Stimulated activated CD4-positive, alpha-beta T cell treated with anti-CD3 and anti-CD28 coated beads, Interleukin-1b, Interleukin-23, amount 100 ng/mL, for 4 hours (primary cell): ENCODE data around the gene NUP133.
"Not testable (repeated sequence)": the region's sequence is repeated elsewhere in the genome, so short reads cannot be mapped to it uniquely, and the experiment has no call there.

ENCODE experiments used
- DNase-seq, 2 donors: peaks; one replicate each; pipeline ENCODE4 v3.0.0-alpha.2; 2020; ENCODE audit warnings: low read depth in 2 of 2

NUP133 gene

DNA sequence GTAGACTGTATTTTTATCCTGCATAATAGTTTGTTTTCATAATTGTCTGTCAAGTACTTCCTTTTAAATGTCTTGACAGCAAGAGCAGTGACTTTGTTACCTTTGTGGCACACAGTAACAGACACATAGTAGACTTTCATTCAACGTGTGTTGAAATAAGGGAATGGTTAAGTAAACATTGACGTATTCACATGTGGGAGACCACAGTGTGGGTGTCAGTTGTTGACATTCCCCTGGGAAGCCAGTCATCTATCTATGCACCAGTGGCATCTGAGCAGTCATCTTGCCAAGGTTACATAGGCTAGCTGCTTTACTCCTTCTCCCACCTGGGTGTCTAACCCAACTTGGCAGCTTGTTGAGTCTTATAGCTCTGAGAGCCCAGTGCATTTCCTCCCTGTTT lies 1.4 kb upstream of the NUP133 start:
- no peak for DNase-seq

GRCh38 chr1:229508823-229509337 lies 739 bp upstream of the NUP133 start:
- no peak for DNase-seq

- no peak for DNase-seq
Observed at GRCh38 chr1:229507502-229507901, 639 bp downstream of the NUP133 start.

DNA sequence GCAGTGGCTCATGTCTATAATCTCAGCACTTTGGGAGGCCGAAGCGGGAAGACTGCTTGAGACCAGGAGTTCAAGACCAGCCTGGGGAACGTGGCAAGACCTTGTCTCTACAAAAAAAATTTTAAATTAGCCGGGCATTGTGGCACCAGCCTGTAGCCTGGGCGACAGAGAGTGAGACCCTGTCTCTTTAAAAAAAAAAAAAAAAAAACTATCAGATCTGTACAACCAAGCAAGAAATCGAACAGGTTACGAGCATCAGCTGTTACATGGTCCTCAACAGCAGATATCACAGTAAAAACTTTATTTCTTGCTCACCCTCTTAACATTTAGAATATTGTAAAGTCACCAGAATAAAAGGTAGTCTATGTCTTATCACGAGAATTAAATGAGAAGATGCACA lies 1.5 kb downstream of the NUP133 start:
- DNase-seq, result no peak

DNA sequence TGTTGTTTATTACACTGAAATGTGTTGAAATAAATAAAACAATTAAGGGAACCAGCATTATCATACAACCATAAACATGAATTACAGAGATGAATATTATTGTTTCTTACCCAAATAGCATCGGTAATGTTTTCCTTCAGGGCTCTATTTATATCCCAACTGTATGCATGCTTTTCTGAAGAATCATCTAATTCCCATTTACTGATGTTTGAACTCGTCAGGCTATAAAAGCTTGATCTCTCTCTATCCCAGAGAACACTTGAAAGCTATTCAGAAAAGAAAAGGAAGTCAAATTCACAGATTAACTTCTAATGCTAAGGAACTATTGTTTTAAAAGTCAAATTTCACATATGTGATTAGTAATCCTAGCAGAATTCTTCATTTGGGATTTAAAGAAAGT lies 12.4 kb downstream of the NUP133 start:
- DNase-seq, result no peak

- no peak for DNase-seq
Observed at GRCh38 chr1:229487181-229487580, 21.0 kb downstream of the NUP133 start.

- no peak for DNase-seq
Observed at GRCh38 chr1:229485318-229485717, 22.8 kb downstream of the NUP133 start.

GRCh38 chr1:229482511-229482910 lies 25.6 kb downstream of the NUP133 start:
- no peak for DNase-seq

- no peak for DNase-seq
Observed at GRCh38 chr1:229480495-229480894, 27.6 kb downstream of the NUP133 start.

DNA sequence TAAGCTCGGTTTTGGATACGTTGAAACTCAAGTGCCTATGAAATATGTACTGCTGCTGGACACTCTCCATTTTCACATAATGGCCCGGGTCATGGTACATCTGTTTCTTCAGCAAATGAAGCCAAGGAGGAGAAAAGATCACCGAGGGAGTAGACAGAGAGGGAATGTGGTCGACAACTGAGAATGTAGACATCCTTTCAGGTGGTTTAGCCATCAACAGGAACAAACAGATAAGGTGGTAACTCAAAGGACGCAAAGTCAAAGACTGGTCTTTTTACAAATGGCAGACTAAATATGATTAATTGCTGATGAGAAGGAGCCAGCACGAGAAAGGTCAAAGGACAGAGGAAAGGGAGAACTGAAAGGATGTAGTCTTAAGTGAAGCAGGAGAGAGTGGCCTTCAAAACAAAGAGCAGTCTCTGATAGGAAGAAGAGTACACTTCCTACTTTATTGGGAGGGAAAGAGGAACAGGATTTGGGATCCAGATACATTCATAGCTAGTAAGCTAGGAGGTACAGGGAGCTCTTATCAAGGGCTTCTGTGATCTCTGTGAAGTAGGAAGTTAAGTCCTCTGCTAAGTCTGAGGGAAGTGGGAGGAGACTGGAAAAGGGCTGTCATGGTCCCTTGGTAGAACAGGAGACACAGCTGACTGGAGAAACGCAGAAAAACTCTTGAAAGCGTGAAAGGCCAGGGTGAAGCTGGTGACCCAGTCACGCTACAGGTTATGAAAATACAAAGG lies 28.3 kb downstream of the NUP133 start:
- DNase-seq, result no peak

DNA sequence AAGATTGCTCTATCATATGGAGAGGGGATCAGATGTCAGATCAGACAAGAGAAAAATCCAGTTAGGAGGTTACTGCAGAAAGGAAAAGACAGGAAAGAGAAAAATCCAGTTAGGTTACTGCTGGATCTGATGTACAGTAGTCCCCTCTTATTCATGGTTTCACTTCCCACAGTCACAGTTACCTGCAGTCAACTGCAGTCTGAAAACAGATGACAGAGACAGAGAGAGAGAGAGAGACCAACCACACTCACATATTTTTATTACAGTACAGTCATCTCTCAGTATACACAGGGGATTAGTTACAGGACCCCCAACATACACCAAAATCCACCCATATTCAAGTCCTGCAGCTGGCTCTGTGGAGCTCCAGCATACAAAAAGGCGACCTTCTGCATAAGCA lies 29.3 kb downstream of the NUP133 start:
- DNase-seq, result no peak

DNA sequence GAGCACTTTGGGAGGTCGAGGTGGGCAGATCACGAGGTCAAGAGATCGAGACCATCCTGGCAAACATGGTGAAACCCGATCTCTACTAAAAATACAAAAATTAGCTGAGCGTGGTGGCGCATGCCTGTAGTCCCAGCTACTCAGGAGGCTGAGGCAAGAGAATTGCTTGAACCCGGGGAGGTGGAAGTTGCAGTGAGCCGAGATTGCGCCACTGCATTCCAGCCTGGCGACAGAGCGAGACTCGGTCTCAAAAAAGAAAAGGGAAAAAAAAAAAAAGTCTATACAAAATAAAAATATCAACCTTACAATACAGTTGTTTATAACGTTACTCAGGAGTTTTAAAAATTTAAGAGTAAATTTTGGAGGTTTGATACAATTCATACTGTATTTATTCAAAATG lies 32.3 kb downstream of the NUP133 start:
- not testable (repeated sequence) for DNase-seq

DNA sequence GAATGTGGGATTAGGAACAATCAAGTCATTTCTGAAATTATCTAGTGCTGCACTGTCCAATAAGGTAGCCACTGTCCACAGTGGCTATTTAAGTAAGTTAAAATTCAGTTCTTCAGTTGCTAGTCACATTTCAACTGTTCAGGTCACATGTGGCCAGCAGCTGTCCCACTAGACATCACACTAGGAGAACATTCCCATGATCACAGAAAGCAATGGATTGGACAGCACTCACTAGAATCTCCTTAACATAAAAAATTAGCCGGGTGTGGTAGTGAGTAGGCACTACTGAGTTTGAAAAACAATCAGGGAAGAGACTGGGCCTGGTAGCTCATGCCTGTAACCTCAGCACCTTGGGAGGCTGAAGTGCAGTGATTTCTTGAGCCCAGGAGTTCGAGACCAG lies 33.6 kb downstream of the NUP133 start:
- DNase-seq, result no peak

DNA sequence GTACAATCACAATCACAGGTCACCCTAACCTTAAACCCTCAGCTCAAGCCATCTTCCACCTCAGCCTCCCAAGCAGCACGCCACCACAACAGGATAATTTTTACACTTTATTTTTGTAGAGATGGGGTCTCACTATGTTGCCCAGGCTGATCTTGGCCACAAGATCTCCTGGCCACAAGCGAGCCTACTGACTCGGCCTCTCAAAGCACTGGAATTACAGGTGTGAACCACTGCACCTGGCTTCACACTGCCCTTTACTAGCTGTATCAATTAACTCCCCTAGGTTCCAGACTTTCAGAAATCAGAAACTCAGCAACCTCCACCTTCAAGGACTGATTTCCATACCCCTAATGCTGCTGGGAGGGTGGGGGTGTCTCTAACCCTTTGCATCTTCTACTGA lies 37.0 kb downstream of the NUP133 start:
- no peak for DNase-seq

DNA sequence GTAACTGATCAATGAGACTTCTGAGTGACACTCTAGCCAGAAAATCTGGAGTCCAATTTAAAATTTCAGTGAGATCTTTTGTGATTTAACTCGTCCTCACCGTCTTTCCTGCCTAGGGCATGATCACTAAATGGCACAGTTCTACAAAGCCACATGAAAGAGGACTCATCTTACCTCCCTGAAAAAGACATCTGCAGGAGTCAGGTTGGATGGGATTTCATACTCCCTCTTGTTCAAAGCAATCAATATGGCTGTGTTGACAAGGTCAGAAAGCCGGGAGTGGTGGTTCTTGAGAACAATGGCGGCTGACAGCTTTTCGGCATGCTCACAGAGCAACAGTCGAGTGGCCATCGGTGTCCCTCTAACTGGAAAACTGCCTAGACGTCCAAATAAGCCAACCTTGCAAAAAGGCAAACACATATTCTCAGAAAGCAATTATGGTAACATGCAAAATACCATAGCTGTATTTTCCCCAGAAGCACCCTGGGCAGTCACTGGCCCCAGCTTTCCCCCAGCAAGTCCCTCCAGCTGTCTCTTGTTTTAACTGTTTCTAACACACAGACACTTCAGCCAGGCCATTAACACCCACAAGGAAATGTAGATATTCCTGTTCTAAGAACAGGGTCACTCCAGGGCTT lies 37.6 kb downstream of the NUP133 start:
- DNase-seq, result no peak

GRCh38 chr1:229466887-229467286 lies 41.3 kb downstream of the NUP133 start:
- no peak for DNase-seq

DNA sequence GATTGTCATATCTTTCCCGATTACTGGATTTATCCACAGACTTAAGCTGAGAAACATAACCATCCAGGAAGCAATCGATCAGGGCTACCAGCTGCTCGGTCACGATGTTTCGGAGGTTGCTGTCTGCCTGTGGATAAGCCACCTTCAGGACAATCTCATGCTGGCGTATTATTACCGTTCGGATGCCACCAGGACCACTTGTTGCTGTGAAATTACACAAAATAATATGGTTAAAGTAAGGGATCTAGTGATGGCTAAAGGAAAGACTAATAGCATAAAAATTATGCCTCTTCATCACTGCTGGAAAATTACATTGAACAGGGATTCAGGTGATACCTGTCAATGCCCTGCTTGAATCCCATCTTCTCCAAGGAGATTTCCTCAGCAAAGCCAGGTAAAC lies 43.5 kb downstream of the NUP133 start:
- DNase-seq, result no peak

GRCh38 chr1:229461032-229461668 lies 47.0 kb downstream of the NUP133 start:
- no peak for DNase-seq

DNA sequence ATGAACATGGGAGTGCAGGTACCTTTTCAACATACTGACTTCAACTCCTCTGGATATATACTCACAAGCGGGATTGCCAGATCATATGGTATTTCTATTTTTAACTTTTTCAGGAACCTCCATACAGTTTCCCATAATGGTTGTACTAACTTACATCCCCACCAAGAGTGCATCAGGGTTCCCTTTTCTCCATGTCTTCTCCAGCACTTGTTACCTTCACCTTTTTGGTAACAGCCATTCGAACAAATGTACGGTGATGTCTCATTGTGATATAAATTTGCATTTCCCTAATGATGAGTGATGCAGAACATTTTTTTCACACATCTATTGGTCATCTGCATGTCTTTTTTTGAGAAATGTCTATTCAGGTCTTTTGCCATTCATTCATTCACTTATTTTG lies 48.3 kb downstream of the NUP133 start:
- no peak for DNase-seq

DNA sequence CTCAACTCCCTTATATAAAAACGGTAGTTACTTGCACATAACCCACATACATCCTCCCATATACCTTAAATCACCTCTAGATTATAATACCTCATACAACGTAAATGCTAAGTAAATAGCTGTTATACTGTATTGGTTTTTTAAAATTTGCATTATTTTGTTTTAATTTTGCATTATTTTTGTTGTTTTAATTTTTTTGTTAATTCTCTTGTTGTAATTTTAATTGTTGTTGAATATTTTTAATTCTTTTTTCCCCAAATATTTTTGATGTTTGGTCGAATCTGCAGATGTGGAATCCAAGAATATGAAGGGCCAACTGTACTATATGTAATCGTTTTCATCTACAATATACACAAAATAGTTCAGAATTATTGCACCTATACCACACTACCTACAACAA lies 50.7 kb downstream of the NUP133 start:
- DNase-seq, result no peak

- no peak for DNase-seq
Observed at GRCh38 chr1:229456016-229456415, 52.1 kb downstream of the NUP133 start.

DNA sequence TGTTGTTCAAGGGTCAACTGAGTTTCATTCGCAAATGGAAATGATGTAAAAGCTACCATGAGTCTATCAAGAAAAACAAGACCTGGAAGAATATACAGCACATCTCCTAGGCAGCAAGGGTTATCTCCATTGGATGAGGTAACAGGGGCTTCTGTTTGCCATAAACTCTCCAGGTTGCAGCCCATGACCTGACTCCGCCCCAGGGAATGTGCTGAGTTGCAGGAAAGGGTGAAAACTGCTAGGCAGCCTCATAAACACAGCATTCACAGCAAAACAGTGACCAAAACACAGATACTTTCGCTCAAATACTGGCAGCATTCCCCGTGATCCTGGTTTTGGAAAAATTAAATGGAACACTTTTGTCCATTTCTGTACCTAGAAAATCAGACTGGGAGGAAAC lies 54.1 kb downstream of the NUP133 start:
- DNase-seq, result no peak
